DLD1 (cell line): Measurements from ENCODE around the gene CRACR2B.

Source experiments
- in situ Hi-C: cut with HindIII; loops from 2 replicates; pipeline ENCODE4 v1.10.0; 2017; ENCODE audit warnings: low sequenced_read_pairs

Gene CRACR2B

DNA sequence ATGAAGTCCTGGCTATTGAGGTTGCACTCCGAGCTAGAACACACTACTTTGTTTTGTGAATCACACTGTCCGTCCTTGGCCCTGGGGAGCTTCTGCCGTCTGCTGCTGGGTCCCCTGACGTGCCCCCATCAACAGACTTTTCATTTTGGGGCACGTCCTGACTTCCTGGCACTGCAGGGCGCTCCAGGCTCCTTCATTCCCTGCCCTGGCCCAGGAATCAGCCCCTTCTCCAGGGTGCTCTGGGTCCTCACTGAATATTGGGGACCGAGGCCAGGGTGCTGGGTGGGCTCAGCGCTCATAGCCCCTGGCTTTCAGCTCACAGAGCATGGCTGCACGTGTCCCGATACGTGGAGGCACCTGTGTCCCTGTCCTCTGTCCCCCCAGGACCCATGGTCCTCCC lies 37.2 kb downstream of the CRACR2B start:
- in situ Hi-C loops, result loop anchor here (5.0 kb wide), 1 partner anchor 47 kb away; the partner anchor contains the start of gene CHID1

DNA sequence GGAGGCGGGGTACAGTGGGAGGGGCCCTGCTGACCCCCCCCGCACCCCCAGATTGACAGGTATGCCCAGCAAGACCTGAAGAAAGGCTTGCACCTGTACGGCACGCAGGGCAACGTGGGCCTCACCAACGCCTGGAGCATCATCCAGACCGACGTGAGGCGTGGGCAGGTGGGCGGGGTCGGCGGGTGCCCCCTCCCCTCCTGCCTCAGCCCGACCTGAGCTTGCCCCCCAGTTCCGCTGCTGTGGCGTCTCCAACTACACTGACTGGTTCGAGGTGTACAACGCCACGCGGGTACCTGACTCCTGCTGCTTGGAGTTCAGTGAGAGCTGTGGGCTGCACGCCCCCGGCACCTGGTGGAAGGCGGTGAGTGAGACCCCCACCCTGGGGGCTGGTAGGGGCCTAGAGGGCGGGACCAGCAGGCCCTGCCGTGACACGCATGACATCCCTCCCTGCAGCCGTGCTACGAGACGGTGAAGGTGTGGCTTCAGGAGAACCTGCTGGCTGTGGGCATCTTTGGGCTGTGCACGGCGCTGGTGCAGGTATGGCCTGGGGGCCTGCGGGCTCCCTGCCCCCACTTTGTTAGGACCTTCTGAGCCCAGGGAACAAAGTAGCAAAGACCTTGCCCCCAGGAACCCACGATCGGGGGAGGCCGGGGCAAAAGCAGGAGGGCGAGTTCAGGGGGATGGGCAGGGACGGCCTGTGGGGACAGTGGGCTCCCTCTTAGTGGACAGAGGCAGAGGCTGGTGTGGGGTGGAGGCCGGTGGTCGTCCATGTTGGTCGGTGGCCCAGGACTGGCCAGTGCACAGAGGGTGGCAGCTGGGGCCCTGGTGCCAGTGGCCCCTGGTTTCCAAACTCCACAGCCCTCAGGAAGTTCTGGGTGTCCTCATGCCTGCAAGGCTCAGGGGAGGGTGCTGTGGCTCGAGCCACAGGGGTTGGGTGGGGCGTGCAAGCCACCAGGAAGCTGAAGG lies 38.0 kb downstream of the CRACR2B start:
- in situ Hi-C loops, result no loop called here

DNA sequence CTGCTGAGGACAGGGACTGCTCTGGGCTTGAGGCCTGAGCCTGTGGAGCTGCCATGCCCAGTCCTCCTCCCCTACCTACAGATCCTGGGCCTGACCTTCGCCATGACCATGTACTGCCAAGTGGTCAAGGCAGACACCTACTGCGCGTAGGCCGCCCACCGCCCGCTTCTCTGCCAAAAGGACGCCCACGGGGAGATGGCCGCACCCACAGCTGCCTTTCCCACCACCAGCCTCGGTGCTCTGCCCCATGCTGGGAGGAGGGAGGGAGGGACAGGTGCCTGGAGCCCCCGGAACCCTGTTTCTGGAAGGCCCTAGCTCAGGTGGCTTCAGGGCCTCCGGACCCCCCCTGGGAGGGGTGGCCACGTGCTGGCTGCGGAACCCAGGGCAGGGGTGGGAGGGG lies 38.8 kb downstream of the CRACR2B start:
- in situ Hi-C loops, result no loop called here

DNA sequence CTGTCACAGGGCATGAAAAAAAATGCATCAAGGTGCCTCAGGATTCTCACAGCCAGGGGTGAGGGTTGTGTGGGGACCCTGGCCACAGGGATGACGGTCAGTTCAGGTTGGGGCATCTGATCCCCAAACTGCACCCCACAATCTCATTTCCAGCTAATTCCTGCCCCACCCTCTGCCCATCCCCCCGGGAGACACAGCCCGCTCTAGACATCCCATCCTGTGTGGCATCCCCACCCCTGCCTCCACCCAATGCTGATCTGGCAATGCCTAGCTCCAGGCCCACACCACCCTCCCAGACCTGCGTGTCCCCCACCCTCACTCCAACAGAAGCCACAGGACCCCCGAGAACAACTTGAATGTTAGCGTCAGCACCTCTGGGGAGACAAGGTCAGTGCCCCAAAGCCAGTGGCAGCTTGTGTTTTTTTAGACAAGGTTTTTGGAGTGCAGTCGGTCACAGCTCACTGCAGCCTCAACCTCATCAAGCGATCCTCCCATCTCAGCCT lies 40.2 kb downstream of the CRACR2B start:
- in situ Hi-C loops, result no loop called here

DNA sequence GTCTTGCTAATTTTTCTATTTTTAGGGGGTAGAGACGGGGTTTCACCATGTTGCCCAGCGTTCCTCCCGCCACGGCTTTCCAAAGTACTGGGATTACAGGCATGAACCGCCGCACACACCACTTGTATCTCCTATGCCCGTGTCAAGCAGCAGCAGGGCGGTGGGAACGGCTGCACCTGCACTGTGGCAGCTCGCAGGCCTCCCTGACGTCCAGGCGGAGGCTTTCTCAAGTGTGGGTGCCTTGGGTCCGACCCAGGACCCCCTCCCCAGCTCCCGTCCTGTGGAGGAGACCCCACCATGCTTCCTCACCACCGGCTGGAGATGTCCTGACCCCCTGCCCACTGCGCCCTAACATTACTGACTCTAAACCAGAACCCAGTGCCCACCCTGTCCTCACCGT lies 40.7 kb downstream of the CRACR2B start:
- in situ Hi-C loops, result no loop called here

DNA sequence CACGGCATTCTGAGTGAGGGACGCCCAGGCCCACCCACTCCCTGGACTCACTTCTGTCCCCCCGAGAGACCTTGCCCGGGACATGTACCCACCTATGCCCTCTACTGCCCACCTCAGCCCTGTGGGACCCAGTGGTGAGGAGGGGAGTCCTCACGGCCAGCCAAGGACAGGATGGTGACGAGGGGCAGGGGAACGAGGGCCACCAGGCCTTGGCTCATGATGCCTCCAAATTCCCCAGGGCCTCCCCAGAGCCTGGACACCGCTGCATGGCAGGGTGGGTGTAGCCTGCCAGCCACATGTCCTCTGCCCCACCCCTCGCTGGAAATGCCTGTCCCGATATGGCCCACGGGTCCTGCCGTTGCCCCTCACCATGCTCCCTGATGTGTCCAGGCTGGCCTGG lies 41.1 kb downstream of the CRACR2B start:
- in situ Hi-C loops, result no loop called here

DNA sequence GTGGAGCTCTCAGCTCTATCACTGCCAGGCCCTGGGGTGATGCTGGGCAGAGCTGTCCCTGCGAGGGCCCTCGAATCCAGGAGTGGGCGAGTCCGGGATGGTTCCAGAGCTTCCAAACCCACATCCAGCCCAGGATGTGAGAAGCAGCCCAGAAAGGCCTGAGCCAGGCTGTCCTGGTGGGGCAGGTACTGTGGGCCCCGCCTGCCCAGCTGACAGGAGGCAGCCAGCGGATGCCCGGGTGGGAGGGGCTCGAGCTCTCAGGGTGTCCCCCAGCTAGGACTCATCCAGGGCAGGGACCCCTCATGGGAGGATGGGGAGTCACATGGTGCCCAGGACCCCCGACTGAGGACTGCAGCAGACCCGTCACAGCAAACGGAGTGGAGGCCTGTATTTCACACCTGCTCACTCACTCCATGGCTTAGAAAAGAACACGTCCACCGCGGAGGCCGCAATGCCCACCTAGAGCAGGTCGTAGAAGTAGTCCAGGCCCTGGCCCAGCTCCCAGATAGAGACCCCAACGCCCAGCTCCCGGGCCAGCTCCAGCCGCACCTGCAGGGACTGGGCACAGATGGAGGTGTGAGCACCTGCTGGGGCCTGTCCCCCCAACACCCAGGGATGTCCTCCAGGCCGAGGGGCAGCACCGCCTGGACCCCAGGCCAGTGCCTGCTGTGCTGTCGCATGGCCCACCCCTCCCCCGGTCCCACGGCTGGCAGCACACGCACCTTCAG lies 41.8 kb downstream of the CRACR2B start:
- in situ Hi-C loops, result no loop called here

DNA sequence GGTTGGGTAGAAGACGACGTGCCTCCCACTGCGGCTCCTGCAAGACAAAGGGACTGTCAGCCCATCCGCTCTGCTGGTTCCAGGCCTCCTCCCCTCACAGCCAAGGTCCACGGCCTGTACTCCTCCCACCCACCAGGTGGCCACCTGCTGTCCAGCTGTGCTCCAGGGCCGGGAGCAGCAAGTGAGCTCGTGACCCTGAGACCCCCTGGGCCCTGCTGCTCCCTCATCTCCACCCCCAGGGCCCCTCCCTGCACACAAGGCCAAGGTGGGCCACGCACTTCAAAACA lies 42.4 kb downstream of the CRACR2B start:
- in situ Hi-C loops, result no loop called here

DNA sequence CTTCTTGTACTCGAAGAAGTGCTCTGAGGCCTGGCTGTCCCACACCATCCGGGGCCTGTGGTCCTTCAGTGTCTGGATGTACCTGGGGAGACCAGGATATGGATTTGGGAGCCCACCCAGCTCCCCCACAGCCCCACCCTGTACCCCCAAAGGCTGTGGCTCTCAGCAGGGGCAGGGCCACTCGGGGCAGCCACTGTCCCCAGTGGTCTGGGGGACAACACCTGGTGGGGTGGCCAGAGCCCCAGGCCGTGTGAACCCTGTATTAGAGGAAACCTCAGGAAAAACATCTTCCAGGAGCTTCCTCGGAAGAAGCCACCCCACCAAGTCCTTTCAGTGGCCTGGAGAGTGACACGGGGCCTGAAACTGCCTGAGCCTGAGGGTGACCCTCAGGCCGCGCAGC lies 42.7 kb downstream of the CRACR2B start:
- in situ Hi-C loops, result no loop called here

DNA sequence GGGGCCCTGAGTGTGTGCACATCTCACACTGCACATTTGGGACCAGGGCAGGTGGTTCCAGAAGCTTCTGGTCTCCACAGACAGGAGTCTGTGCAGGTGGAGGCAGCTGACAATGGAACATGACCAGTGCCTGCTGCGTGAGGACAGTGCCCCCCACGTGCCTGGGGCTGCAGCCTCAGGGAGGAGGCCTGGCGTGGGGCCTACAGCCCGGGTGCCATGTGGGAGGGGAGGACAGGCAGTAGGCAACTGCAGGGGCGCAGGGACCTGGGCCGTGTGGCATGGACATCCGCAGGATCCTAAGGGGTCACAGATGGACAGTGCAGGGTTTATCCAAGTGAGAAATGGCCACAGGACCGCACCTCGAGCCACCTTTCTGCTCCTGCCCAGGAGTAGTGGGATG lies 43.8 kb downstream of the CRACR2B start:
- in situ Hi-C loops, result no loop called here

DNA sequence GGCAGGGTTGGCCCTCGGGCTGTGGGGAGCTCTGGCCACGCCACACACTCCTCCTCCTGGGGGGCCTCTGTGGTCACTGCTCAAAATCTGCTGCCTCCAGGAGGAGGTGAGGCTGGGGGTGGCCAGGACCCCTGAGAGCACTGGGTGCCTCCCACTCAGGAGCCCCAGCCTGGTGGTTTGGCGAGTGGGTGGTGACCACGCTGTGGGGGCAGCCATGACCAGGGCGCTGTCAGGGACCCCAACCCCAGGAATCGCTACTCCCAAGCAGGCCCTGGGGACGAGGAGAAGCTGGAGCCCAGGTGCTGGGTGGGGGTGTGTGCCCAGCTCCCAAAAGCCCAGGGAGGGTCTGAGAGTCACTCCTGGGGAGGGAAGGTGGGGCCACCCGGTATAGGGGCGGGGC lies 45.1 kb downstream of the CRACR2B start:
- in situ Hi-C loops, result no loop called here

DNA sequence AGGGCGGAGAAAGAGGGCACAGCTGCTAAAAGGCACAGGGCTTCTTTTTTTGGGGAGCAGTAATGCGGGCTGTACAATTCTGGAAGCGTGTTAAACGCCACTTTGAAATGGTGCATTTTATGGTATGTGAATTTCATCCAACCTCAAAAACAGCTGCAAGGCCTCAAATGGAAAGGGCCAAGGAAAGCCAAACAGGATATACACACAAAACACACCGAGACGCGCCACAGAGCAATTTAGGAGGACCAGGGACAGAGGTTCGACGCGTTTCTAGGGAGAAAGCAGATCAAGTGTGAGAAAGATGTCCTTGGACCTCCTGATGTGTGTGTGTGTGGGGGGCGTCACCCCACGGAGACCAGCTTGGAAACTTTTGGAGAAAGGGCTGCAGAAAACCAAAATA lies 46.0 kb downstream of the CRACR2B start:
- in situ Hi-C loops, result no loop called here

DNA sequence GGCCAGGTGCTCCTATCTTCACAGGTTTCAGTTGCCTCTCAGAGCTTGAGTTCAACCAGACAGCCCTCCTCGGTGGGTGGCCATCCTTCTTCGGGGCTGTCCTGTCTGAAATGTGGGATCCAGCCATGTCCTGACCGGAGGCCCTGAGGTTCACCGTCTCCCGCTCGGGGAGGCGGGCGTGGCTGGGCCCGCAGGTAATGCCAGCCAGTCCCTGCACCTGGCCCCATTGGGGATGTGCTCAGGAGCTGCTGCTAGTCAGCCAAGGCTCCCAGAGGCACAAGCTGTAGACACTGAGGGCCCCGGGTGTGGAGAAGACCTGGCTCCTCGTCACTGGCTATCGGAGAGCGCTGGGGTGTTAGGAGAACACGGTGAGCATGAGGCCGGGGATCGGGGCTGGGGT lies 47.5 kb downstream of the CRACR2B start:
- in situ Hi-C loops, result no loop called here

DNA sequence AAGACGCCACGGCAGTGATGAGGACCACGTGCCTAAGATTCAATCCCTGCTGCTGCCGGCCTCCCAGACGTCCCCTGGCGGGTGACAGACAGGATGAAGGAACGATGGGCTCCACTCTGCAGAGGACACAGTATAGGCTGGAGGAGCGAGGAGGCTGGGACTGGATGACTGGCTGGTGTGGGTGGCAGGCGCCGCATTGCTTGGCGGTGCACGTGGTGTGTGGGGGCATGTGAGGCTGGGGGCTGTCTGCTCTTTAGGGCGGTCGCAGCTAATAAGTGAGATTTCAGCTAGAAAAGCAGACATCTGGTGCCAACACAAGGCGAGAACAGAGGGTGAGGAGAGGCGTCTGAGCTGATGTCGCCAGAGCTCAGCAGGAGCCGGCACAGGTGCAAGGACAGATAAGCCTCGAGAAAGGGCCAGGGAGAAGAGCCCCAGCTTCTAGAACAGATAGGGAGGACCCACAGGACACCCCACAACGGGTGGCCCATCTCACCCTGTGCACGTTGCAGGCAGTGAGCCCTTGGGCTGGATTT lies 48.1 kb downstream of the CRACR2B start:
- in situ Hi-C loops, result no loop called here

DNA sequence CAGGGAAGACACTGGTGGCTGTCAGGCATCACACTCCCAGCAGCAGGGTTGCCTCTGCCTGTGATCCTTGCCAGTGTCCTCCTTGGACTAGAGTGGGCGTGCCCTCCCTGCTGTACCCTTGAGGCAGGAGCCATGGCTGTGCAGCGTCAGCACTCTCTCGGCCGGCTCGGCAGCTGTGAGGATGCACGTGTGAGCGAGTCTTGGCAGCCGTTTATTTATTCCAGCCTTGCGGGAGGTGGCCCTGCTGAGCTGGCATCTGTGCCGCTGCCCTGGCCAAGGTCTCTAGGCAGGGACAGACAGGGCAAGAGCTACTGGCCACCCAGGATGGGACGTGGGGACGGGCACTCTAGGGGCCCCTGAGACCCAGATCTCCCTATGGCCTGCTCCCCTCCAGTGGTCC lies 48.8 kb downstream of the CRACR2B start:
- in situ Hi-C loops, result no loop called here

DNA sequence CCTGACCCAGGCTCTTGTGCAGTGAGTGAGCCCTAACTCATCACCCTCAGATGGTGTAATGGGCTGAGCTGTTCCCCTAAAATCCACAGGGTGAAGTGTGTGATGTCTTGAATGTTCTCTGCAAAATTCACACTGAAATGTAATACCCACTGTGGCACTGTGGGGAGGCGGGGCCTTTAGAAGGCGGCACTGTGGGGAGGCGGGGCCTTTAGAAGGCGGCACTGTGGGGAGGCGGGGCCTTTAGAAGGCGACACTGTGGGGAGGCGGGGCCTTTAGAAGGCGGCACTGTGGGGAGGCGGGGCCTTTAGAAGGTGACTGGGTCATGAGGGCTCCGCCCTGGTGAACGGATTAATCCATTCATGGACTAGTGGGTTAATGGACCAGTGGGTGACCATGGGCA lies 49.8 kb downstream of the CRACR2B start:
- in situ Hi-C loops, result no loop called here

DNA sequence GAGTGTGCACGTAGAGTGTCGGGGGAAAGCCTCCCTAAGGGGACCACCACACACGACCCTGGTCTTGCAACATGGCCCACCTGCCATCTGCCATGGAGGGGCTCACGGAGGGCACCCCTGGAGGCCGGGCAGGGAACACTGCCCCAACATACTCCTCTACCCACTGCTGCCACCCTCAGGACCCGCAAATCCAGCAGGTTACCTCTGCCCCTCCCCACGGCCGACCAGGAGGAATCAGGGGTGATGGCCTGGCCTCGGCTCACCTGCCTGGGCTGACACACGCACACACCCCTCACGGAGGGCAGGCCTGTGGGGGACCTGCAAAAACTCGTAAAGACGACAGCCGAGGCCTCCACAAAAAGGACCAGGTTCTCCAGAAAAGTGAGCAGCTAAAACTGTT lies 52.7 kb downstream of the CRACR2B start:
- in situ Hi-C loops, result no loop called here
